Fibroblast of pulmonary artery (primary cell): Measurements from ENCODE around the gene INCA1.

Experiments used
- DNase-seq: peaks from one replicate; pipeline ENCODE4 v3.0.0-alpha.2; 2010; ENCODE audit warnings: low read depth
- H3K4me3 ChIP-seq: replicated peaks from 2 replicates; pipeline ENCODE4 v1.5.1; 2011; ENCODE audit warnings: low read depth, mild to moderate bottlenecking, control low read depth, low read length, moderate library complexity
- TF ChIP-seq, protein P1 (sequence below): IDR thresholded peaks from 2 replicates; pipeline ENCODE4 v1.5.1; 2011; ENCODE audit warnings: mild to moderate bottlenecking, control low read depth, low read length, inconsistent platforms; ENCODE audit errors: missing control alignments

Gene INCA1

DNA sequence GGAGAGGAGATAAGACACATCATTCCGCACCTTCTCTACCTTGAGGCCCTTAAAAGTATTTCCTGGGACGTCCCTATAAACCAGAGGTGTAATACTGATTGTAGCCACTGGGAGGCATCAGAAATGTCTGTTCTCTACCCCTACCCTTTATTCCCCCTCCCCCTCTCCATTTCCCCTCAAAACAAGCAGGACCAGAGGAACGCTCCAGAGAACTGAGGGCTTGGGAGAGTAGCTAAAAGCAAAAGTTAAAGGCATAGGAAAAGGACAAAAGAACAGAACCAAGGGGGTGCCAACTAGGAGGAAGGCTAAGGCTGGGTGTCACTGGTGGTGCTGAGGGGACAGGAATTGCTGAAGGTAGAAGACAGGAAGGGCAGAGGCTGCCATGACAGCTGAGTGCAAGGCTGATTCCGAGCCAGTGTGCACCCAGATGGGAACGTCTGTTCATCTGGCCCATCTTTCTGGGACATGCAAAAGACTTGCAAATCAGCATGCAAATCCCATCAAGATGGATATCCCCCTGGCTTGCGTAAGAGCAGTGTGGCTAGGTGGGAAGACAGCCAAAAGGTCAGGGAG lies 16.6 kb downstream of the INCA1 start:
- DNase-seq = peak; percentile 71
- TF ChIP-seq, protein P1, sequence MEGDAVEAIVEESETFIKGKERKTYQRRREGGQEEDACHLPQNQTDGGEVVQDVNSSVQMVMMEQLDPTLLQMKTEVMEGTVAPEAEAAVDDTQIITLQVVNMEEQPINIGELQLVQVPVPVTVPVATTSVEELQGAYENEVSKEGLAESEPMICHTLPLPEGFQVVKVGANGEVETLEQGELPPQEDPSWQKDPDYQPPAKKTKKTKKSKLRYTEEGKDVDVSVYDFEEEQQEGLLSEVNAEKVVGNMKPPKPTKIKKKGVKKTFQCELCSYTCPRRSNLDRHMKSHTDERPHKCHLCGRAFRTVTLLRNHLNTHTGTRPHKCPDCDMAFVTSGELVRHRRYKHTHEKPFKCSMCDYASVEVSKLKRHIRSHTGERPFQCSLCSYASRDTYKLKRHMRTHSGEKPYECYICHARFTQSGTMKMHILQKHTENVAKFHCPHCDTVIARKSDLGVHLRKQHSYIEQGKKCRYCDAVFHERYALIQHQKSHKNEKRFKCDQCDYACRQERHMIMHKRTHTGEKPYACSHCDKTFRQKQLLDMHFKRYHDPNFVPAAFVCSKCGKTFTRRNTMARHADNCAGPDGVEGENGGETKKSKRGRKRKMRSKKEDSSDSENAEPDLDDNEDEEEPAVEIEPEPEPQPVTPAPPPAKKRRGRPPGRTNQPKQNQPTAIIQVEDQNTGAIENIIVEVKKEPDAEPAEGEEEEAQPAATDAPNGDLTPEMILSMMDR = peak; percentile 78
- H3K4me3 ChIP-seq = no peak overlapping the region

DNA sequence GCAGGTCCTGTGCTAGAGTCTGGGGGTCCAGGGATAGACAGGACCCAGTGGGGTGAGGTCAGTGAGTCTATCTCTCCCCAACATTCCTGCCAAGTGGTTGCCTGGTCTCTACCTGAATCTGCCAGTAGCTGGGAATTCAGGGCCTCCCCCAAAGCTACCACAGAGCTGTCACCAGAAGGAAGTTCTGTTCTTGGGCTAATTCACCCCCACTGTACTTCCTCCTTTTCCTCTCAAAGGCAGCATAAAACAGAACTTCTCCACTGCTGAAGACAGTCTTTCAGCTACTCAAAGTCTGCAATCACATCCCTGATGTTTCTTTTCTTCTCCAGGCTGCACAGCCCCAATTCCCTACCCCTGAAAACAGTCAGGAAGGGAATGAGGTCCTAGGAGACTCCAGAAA lies 18.6 kb downstream of the INCA1 start:
- no peak overlapping the region for H3K4me3 ChIP-seq
- TF ChIP-seq, protein P1 = no peak
- no peak for DNase-seq

DNA sequence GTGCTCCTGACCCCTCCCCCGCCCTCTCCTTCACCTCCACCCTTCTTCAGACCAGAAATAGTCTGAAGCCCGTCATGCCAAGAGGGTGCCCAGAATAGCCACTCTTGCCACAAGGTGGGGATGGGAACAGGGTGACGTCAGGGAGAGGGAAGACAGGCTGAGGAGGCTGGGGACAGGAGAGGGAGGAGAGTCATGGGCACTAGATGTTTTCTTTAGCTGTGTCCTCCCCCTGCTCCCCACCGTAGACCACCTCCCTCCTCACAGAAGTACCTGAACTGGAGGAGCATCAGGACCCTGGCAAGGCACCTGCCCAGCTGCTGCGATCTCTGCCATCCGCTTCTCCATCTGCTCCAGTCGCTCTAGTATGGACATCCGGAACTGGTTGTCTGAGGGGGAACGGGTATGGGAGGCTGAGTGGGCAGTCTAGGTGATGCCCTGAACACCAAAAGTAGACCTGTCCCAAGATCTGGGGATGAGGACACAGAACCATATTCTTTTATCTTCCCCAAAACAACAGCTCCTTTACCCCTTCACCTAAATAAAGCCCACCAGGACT lies 23.1 kb downstream of the INCA1 start:
- TF ChIP-seq, protein P1 = no peak
- no peak for DNase-seq
- no peak overlapping the region for H3K4me3 ChIP-seq

DNA sequence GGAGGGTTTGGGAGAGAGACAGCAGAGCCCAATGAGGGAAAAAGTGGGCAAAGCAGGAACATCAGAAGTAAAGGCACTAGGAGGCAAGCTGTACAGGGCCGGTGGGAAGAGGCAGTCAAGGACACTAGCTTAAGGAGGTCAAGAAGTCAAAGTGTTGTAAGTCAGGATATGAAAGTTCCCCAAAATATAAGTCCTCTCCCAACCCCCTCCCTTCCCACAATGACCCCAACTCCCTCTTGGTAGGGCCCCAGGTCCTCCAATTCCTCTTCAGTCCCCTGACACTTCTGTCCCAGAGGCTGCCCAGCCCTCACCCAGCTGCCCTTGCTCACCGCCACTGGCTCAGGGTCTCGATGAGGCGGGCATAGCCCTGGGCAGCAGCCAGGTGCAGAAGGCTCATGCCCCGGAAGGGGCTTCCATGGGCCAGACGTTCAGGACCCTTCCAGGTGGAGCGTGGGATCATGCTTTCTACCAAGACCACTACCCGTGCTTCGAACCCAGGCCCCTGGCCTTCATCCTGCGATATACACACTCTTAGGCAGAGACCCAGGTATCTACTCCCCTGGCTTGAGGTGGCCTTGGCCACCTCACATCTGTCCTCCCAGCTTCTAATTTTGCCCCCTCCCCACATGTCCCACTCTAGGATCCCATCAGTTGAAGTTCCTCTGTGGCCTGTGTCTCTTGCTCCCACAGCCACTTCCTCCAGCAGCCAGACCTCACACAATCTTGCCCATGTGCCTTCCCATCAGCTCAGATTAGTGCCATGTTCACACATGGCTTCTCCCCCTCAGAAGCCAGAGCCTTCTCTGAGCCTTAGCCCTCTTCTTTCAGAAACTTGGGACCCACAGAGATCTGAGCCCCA lies 23.8 kb downstream of the INCA1 start:
- no peak for DNase-seq
- TF ChIP-seq, protein P1 = no peak
- H3K4me3 ChIP-seq = no peak overlapping the region

DNA sequence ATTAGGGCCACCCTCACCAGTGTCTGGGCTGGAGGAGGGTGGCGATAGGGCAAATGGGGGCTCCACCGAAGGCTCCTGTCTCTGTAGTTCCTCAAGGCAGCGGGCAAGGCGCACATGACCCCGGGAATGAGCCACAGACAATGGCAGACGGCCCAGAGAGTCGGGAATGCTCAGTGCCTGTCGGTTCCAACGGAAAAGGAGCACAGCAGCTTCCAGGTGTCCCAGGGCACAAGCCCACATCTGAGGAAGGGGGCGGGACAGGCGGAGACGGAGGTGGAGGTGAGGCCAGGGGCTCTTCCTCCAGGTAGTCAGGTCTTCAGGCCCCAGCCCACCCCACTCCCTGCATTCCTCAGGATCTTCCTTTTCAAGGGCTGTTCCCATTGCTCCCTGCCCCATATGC lies 24.6 kb downstream of the INCA1 start:
- no peak for DNase-seq
- TF ChIP-seq, protein P1 = no peak
- H3K4me3 ChIP-seq = no peak overlapping the region

DNA sequence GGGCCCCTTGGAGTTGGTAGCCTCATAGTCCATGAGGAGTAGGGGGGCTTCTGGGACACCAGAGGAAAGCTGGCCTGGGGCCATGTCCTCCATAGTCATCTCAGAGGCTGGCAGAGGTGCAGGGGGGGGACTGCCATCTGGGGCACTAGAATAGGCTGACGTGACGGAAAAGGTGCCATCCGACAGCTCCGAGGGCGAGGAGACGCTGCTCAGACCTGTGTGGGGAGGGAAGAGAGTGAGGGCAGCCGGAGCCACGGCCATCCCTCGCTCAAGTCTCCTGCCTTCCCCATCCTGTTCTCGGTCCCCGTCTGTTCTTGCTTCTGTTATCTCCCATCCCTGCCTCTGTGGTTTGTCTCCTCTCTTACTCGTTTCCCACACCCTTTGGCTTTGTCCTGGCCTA lies 25.0 kb downstream of the INCA1 start:
- H3K4me3 ChIP-seq = no peak overlapping the region
- no peak for DNase-seq
- TF ChIP-seq, protein P1 = no peak
